Measurements from ENCODE around the gene RBM45.
A peak's percentile ranks its signal among the peaks of the same experiment; 100 is the strongest.
"Not testable (repeated sequence)": the region's sequence is repeated elsewhere in the genome, so short reads cannot be mapped to it uniquely, and the experiment has no call there.

RBM45 gene, protein sequence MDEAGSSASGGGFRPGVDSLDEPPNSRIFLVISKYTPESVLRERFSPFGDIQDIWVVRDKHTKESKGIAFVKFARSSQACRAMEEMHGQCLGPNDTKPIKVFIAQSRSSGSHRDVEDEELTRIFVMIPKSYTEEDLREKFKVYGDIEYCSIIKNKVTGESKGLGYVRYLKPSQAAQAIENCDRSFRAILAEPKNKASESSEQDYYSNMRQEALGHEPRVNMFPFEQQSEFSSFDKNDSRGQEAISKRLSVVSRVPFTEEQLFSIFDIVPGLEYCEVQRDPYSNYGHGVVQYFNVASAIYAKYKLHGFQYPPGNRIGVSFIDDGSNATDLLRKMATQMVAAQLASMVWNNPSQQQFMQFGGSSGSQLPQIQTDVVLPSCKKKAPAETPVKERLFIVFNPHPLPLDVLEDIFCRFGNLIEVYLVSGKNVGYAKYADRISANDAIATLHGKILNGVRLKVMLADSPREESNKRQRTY

DNA sequence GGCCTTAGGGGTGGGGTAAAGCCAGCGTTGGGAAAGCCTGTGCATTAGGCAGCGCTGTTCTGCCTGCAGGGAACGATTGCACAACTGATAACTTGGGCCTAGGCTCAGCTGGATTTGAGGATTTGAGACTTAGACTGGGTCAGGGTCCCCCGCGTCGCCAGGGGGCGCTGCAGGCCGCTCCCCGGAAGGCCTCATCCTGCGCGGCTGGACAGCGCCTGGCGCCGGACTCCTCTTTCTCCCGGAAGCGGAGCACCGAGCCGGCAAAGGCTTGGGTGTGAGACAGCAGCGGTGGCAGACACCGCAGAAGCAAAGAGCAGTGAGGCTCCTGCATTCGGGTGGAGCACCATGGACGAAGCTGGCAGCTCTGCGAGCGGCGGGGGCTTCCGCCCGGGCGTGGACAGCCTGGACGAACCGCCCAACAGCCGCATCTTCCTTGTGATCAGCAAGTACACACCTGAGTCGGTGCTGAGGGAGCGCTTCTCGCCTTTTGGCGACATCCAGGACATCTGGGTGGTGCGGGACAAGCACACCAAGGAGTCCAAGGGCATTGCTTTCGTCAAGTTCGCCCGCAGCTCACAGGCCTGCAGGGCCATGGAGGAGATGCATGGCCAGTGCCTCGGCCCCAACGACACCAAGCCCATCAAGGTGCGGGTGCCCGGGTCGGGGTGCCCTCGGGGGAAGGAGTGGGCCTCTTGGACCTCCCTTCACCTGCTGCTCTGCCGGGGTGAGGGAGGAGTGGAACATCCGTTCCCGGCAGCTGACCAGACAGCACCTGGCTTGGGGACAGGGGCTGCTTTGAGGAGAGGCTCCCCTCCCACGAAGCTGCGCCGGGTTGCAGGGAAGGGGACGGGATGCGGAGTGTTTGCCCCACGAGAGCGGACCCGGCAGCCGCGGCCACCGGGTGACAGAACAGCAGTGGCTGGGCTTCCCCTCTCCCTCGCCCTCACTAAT lies at the start of gene RBM45:
Gene RBM45 (plus strand): TSS at position 236 of the 951 bp plus-strand sequence. CDS start 110 bp downstream, at position 346.
- peak; percentile 83 for DNase-seq

DNA sequence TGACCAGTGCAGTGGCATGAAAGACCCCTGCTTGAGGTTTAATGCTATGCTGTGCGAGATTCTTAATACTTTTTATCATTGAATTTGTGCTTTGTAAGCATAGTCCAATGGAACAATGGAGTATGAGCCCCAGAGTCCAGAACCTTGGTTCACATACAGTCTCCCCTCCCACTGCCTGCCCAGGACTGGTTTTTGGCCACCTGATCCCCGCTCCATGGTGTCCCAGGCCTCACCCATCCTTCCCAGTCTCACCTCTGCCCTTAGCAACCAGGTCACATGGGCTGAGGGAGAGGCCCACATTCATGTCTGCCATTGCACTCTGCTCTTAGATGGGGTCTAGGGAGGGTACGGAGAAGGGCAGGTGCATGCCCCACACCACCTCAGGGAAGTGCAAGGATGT lies 45.9 kb upstream of the RBM45 start:
- DNase-seq, result no peak

DNA sequence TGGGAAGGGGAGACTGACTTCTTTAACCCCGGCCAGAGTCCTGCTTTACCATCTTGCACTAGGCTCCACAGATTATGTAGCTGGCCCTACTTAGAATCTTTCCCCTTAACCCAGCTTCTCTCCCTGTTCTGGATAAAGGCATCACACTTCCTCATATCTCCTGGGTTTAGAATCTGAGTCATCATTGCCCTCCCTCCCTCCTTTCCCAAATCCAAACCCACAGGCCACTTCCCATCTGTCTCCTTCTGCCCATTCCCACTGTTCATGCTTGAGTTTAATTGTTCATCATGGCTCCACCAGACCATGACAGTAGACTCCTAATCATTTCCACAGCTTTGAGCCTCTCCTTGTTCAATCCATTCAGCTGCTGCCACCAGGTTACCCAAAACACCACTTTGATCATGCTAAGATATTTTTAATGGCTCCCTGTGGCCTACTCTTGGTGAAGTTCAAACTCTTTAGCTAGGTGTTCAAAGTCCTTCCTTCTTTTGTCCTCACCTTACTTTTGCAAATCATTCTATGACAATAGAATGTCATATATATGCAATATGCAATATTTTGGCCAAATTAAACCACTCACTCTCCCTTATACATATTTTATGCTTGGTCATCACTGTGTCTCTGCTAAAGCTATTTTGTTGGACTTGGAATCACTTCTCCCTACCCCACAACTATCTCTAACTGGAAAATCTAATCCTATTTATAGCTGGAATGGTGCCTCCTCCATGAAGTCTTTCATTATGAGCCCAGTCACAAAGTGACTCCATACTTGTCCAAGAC lies 45.2 kb upstream of the RBM45 start:
- peak; percentile 85 for DNase-seq

DNA sequence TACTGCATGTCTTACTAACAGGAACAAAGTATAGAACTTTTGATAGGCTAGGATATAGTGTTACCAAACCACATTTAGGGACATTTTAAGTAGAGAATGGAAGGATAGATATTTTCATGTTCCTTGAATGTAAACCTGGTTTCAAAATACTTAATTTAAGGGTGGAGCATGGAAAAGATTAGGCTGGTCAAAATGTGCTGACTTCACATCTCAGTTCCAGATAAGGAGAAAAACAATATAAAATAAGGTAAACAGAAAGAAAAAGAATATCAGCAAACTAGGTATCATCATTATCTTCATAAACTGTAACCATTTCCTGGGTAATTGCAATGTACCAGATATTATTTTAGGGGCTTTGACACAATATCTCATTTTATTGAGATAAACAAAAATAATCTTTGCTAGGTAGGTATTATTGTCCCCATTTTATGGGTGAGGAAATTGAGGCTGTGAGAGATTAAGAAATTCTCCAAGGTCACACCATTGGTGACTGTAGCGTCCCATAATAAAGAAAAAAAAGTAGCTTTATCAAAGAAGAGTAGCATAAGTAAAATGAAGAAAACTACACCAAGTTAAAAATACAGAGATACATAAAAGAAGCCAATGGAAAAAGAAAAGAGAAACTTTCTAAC lies 43.3 kb upstream of the RBM45 start:
- DNase-seq, result no peak

DNA sequence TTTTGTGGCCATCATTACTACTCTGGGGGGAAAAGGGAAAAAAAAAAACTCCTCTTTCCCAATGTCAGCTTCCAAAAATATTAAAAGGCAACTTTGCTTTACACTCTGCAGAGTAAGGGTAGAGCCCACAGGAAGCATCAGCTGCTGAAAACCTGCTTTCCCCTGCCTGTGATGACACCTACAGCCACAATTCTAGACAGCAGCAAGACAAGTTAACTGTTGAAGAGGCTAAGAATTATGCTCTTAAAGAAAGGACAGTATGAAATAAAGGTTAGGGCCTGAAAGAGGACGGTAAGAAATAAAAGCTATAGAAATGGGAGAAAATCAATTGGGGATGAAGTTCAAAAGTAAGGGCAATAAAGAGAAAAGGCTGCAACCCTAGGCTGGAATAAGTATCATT lies 42.7 kb upstream of the RBM45 start:
- peak; percentile 28 for DNase-seq

DNA sequence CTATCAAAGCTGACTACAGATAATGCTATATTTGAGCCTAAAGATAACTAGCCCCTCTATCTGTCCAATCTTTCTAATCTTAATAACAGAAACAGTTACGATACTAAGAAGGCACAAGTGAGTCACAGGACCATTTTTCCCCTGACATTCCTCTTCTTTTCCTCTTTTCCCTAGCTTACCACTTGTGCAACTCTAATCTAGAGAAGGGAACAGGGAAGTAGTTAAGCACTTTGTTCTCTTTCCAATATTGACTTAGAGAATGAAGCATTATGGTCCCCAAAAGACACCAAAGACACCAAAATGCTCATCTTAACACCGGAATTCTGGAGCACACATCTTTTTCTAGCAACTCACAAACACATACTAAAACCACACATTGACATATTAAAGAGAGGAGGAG lies 41.4 kb upstream of the RBM45 start:
- no peak for DNase-seq

DNA sequence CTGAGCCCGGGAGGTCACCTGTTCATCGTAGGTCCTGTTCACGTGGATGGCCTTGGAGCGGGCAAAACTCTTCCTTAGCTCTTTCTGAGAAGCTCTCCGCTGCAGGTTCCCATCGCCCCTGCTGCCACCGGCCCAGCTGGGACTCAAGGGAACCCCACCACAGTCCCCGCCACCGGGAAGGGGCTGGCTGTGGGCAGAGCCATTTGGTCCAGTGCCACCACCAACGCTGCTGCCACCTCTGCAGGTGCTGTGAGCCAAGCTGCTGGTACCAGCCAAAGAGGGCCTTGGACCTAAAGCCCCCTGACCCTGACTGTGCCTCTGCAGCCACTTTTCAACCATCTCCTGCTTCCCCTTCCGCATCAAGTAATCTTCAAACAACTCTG lies 40.2 kb upstream of the RBM45 start:
- no peak for DNase-seq

DNA sequence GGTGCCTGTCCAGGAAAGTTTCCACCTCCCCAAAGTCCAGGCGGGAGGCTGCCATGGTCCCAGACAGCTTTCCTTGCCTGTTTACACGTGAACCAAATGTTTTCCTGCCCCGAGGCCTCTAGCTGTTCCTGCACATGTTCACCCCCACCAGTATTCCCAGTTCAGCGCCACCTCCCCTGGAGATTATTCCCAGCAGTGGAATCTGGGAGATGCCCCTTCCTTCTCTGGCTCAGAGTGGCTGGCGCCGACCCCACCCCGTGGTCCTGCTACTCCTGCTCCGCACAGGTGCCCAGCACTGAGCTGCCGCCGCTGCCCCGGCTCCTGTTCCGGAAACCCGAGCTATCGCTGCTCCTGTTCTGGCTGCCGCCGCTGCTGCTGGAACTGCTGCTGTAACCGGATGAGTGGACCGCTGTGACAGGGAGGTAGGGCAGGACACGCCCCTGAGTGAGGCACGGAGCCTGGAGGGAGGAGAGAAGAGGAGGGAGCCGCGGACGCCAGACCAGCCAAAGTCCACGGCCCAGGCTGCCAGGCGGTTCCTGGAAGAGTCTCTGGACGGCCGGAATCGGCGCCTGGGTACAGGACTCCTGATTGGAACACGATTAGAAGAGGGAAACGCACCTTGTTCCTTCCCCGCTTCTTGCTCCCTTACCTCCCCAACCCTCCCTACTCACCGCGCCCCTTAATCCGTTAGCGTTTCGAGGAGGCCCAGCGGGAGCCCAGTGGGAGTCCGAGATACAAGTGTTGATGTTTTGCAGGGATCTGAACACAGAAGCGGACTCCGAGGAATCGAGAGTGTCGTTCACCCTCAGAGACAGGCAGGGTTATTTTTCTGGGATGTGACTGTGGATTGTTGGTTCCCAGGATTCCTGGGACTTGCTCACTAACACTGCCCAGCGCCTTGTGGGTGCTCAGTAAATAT lies 39.6 kb upstream of the RBM45 start, which contains the start of gene PDE11A:
Gene PDE11A (minus strand): TSS at position 395 of the 919 bp plus-strand sequence. CDS start 340 bp downstream, at position 55.
- DNase-seq, result peak; percentile 88

DNA sequence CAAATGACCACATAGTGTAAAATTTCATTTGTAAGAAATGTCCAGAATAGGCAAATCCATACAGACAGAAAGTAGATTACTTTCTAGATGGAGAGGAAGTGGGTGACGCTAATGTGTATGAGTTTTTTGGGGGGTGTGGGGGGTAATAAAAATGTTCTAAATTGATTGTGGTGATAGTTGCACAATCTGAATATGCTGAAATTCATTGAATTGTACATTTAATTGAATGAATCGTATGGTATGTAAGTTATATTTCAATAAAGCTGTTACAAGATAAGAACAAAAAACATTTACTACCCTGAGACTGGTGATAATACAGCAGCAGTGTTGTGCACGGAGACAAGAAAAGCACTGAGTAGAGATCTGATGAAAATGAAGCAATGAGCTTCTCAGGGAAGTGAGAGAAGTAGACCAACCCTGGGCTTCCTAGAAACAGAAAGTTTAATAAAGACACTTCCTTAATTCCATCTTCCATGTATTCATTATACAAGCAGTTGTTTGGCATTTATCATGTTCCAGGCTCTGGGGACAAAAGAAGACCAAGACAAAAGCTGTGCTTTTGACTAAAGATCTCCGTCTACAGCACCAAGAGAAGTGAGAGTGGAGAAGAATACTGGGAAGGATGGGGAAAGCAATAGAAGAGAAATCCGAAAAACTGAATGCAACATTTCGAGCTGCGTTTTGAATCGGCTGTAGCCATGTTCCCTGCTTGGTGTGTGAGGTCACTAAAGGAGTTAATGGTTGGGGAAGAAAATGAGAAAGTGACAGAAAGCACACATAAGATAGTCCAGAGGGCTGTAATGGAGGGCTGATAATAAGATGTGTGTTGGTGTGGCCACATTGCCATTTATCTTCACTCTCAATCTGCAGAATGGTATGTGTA lies 37.9 kb upstream of the RBM45 start:
- DNase-seq, result no peak

DNA sequence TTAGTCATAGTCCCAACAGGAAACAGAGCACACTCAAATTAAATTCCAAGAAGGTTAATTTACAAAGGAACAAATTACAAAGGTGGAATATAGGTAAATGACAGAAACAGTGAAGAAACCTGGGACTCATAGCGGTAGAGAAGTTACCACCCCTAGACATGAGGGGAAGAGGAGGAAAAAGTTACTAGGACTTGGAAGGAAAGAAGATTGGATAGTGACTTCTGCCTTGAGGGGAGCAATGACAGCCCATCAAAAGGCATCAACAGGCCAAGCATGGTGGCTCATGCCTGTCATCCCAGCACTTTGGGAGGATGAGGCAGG lies 37.3 kb upstream of the RBM45 start:
- DNase-seq, result no peak

DNA sequence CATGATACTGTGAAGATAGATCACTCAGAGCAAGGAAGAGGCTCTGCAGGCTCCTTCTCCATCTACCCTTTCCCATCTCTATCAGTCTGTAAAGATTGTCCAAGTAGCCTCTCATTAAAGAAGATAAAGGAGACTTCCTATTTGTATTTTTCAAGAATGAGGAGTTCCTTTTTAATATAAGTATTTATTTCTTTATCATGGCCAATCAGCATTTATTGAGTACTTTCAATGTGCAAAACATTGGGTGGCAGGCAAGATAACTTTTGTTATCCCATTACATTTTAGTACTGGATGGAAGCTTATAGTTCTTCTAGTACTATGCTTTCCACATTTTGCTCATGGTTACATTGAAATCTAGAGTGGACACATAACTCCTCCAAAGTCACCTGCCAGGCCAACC lies 36.1 kb upstream of the RBM45 start:
- DNase-seq, result no peak

DNA sequence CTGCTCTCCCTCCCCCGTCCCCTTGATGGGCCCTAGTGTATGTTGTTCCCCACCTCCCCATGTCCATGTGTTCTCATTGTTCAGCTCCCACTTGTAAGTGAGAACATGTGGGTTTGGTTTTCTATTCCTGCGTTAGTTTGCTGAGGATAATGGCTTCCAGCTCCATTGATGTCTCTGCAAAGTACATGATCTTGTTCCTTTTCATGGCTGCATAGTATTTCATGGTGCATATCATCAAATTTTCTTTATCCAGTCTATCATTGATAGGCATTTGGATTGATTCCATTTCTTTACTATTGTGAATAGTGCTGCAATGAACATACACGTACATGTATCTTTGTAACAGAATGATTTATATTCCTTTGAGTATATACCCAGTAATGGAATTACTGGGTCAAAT lies 33.0 kb upstream of the RBM45 start:
- DNase-seq, result not testable (repeated sequence)

DNA sequence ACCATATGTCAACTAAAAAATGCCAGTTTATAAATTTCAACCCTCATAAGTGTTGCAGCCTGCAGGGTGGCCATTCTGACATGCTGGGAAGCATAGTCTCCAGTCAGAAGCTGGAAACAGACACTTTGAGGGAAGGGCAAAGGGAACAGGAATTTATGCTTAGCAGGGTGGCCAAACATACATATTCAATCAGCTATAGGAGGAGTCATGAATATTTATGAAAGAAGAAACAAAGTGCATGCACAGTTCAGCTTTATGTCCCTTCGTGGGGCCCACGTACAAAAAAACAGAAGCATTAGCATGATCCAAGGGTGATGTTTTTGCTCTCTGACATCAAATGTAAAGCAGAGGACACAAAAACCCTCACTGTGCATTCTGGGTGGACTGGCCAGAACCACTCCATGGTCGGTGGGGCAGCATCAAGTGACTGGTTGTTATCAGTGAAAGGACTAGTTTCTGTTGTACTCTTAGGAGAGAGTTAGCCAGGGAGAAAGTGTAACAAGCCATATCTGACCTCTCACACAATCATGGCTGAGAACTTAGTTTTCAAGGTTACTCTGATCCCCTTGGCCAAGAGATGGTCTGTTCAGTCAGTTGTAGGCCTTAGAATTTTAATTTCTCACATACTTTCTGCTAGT lies 29.7 kb upstream of the RBM45 start:
- no peak for DNase-seq

DNA sequence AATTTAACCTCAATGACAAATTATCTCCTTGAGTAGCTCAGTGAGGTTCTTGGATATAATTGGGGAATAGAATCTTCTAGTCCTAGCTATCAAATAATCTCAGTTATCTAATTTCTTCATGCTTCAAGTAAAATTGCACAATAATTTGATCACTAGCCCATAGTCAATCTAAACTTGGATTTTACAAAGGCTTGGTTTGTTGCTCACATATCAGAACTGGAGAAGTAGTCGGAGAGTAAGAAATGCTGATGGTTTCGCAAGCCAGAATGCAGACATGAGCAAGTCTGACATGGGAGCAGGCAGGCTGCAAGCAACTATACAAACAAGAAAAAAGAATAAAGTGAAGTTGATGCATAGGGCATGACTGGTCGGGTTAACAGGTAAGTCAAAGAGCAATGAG lies 28.0 kb upstream of the RBM45 start:
- no peak for DNase-seq

DNA sequence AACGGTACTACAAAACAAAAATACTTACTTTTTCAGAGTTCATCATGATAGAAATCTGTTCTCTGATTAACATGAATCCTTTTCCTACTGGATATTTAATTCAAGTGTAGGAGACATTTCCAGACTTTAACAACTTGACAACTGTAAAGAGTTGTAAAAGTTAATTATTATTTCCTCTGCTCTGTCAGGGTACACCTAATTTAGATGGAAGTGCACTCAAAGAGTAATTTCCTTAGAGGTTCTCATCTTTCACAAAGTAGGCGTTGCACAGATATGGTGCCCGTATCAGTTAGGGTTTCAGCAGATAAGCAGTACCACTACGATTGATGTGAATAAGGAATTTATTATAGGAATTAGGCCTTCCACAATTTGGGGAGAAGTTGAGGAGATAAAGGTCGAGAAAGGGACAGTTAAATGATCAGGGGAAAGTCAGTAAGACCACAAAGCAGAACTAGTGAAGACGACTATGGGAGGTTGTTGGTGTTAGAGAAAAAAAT lies 23.4 kb upstream of the RBM45 start:
- no peak for DNase-seq

DNA sequence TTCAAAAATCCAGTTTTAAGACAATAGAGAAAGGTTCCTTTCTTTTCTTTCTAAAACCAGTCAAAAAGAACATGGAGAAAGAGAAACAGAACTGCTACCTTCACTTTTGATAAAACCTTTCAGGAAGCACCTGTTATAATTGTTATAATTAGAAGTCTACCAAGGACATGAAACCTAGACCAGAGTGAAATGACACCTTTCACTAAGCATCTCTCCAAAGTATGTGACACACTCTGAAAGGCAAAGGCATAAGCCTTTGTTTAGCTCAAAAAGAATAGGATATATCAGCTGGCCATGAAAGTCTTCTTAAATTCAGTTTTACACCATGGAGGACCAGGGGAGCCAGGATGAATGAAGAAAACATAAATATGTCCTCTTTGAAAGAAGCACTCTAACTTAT lies 18.8 kb upstream of the RBM45 start:
- no peak for DNase-seq

DNA sequence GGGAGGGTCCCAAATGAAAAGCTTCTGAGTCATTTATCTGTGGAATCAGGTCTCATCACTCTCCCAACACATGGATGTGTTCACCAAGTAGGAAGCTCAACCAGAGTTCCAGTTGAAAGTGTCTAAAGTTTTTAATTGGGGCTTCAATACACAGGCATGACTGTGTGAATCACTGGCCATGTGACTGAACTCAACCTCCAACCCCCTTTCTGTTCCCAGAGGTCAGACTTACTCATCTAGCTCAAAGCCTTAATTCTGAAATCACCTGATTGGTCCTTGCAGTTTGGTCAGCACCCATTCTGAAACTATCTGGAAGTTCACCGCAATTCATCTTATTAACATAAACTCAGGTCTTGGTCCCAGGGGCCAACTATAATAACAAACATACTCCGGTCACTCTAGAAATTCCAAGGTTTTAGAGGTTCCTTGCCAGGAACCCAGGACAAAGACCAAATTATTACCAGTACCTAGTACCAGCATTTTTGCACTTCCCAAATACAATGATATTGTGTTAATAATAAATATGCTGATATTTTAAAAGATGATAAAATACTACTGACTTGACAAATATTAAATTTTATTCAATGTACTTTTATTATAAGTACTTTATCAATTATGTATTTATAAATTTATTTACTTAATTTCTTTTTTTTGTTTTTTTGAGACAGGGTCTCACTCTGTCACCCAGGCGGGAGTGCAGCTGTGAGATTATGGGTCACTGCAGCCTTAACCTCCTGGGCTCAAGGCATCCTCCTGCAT lies 10.7 kb upstream of the RBM45 start:
- DNase-seq, result no peak

DNA sequence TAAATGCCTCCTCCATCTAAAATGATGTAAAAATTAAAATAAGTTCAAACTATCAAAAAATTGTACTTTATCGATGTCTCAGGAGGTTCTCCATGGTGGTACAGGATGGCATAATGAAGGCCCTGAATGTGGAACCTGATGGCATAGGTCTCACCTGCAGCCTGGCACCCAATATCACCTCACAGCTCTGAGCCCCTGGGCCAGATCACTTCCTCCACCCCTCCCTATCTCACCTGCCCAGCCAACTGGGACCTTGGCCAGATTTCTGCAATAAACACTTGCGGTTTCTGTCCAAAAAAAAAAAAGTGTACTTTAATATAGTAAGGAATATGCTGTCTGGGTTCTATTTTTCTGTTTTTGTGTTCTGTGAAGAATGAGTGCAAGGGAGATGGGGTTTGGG lies 6.7 kb upstream of the RBM45 start:
- DNase-seq, result peak; percentile 40

DNA sequence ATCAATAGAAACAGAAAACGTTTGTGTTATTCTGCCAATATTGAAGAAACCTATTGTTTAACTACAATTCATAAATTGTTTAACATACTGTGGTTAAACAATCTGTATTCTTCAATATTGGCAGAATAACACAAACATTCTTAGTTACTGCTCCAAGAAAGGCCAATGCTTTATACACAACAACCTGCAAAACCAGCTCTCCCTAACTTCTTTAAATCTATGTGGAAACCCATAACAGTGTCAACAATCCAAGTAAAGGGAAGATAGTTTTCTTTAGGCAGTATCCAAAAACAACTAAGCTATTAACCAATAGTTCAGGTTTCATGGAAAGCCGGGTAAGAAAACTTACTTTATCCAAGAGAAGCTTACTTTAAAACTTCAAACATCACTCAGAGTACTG lies 6.2 kb upstream of the RBM45 start:
- no peak for DNase-seq
